HG02884 (cell line): ENCODE data around the gene SLC38A1.

Experiments
- ATAC-seq: cut with Tn5 transposase; IDR thresholded peaks from one replicate; pipeline ENCODE4 v1.9.1; 2021; ENCODE audit warnings: mild to moderate bottlenecking, moderate library complexity; ENCODE audit not compliant: unreplicated experiment

The SLC38A1 gene

DNA sequence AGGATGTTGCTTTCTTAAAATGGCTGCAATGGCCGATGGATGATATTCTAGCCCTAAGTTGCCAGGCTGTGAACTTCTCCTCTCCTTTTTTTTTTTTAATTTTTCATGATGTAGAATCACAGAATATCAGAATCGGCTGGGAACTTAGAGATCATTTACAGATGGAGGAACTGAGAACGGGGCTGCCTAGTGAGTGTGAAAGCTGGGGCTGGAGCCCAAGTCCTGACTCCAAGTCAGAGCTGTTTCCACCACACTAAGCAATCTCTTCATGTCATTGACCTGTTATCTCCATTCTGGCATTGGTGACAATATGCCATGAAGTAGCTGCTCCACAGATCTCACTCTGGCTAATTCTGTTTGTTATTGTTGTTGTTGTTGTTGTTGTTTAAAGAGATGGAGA lies 121.7 kb downstream of the SLC38A1 start:
- no peak for ATAC-seq

DNA sequence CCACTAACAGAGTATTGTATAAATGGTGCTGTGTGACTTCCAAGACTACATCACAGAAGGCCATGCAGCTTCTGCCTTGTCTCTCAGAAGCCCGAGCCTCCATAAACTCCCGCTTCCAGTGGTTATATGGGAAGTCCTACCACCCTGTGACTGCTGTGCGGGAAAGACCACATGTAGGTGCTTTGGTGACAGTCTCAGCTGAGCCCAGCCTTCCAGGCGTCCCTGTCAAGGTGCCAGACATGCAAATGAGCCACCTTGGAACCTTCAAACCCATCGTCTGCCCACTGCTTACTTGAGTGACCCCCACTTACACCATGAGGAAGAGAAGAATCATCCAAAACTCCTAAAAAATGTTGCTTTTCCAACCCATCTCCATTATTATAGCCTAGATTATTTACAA lies 123.0 kb downstream of the SLC38A1 start:
- no peak for ATAC-seq

DNA sequence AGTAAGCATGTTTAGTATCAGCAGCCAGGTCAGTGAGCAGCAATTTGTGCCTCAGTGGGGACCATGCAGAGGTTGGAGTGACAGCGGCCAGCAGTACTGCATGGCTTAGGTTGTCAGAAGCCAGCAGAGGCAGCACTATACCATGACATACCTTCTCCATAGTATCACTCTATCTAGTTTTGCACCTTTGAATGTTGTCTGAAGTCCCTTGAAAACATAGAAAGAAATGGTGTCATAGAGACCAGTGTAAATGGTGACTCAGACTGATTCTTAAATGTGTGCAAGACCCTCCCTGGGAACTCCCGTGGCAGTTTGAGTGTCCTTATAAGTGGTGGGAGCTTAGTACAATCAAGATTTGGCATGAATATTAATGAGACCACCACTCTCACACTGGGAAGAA lies 124.4 kb downstream of the SLC38A1 start:
- no peak for ATAC-seq

DNA sequence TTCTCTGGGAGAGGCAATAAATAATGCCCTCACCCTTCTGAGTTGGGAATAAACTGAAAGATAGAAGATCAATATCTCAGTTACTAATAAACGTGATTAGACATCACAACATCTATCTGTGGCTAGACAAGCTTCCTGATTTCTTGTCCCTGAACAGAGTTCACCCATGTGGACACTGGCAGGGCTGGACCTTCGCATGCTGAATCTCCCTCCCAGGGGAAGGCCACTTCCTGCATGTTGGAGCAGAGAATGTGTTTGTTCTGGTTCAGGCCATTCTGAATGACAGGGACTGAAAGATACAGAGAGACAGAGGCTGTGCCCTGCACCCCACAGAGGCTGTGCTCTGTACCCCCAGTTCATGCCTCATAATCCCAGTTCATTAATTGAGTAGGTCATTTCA lies 132.6 kb downstream of the SLC38A1 start:
- ATAC-seq, result no peak

DNA sequence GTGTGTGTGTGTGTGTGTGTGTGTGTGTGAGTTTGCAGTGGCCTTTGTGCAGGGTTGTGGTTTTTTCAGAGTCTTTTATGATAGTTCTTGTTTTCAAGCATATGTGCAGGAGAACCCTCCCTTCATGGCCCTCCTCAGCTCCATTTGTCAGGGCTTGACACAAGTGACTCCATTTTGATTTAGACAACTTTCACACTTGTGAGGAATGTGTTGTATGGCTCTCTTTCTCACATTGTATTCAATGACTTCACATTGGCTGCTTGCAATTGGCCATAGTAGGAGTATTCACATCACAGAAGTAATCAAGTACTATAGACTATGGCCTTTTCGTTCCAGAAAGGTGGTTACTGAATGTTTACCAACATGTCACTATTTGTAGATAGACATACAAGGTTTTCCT lies 133.1 kb downstream of the SLC38A1 start:
- no peak for ATAC-seq

DNA sequence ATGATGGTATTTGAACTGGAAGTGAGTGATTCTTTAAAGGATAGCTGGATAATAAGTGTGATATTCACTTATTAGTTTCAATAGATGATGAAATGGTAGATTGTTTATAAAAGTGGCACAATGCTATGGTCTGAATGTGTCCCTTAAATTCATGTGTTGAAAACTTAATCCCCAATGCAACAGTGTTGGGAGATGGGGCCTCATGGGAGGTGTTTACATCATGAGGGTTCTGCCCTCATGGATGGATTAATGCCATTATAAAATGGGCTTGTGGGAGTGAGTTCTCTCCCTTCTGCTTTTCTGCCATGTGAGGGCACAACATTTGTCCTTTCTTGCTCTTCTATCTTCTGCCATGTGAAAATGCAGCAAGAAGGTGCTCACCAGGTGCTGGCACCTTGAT lies 134.0 kb downstream of the SLC38A1 start:
- no peak for ATAC-seq

DNA sequence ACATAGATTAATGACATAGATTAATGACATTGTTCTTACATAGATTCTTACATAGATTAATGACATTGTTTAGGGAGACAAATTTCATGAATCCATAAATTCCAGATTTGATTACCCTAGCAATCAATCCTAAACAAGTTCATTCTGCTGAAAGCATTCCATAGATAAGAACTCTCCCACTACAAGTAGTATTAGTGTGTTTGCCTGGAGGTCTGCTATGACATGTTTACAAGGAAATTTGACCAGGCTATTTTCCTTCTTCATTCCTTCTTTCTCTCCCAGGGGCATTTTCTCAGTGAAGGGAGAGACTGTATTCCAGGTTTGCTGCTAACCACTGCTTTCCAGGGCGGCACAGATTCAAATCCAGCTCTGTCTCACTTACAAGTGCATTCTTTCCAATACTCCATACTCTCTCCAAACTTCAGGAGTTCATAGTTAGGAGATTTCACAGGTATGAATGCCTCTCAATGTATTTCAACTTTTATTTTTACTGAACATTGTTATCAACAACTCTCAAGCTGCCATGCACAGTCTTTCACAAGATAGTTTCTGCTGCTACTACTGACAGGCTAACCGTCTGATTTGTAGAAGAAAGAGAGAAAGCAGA lies 134.5 kb downstream of the SLC38A1 start:
- ATAC-seq, result no peak

DNA sequence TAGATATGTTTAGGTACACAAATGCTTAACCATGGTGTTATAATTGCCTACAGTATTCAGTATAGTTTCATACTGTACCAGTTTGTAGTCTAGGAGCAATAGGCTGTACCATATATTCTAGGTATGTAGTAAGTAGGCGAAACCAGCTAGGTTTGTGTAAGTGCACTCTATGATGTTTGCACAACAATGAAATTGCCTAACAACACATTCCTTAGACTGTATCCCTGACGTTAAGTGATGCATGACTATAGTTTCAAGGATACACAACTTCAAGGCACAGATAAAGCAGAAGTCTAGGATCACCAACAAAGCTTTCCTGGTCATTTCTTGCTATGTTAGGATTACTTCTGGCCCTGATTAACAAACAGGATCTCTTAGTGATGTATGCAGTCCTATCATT lies 135.1 kb downstream of the SLC38A1 start:
- no peak for ATAC-seq
